ENCODE measurements around the gene CARS2. TPM values are rescaled to one million over a fixed set of nuclear protein-coding genes. Genes with fewer than 3 reads are reported as not detected.

Gene CARS2
- total and polyA plus RNA-seq, 2 experiments from 2014 or later = 39.0 to 53.5 TPM

GRCh38 chr13:110664041-110664440 lies 41.9 kb downstream of the CARS2 start:
- TF ChIP-seq, protein P1, sequence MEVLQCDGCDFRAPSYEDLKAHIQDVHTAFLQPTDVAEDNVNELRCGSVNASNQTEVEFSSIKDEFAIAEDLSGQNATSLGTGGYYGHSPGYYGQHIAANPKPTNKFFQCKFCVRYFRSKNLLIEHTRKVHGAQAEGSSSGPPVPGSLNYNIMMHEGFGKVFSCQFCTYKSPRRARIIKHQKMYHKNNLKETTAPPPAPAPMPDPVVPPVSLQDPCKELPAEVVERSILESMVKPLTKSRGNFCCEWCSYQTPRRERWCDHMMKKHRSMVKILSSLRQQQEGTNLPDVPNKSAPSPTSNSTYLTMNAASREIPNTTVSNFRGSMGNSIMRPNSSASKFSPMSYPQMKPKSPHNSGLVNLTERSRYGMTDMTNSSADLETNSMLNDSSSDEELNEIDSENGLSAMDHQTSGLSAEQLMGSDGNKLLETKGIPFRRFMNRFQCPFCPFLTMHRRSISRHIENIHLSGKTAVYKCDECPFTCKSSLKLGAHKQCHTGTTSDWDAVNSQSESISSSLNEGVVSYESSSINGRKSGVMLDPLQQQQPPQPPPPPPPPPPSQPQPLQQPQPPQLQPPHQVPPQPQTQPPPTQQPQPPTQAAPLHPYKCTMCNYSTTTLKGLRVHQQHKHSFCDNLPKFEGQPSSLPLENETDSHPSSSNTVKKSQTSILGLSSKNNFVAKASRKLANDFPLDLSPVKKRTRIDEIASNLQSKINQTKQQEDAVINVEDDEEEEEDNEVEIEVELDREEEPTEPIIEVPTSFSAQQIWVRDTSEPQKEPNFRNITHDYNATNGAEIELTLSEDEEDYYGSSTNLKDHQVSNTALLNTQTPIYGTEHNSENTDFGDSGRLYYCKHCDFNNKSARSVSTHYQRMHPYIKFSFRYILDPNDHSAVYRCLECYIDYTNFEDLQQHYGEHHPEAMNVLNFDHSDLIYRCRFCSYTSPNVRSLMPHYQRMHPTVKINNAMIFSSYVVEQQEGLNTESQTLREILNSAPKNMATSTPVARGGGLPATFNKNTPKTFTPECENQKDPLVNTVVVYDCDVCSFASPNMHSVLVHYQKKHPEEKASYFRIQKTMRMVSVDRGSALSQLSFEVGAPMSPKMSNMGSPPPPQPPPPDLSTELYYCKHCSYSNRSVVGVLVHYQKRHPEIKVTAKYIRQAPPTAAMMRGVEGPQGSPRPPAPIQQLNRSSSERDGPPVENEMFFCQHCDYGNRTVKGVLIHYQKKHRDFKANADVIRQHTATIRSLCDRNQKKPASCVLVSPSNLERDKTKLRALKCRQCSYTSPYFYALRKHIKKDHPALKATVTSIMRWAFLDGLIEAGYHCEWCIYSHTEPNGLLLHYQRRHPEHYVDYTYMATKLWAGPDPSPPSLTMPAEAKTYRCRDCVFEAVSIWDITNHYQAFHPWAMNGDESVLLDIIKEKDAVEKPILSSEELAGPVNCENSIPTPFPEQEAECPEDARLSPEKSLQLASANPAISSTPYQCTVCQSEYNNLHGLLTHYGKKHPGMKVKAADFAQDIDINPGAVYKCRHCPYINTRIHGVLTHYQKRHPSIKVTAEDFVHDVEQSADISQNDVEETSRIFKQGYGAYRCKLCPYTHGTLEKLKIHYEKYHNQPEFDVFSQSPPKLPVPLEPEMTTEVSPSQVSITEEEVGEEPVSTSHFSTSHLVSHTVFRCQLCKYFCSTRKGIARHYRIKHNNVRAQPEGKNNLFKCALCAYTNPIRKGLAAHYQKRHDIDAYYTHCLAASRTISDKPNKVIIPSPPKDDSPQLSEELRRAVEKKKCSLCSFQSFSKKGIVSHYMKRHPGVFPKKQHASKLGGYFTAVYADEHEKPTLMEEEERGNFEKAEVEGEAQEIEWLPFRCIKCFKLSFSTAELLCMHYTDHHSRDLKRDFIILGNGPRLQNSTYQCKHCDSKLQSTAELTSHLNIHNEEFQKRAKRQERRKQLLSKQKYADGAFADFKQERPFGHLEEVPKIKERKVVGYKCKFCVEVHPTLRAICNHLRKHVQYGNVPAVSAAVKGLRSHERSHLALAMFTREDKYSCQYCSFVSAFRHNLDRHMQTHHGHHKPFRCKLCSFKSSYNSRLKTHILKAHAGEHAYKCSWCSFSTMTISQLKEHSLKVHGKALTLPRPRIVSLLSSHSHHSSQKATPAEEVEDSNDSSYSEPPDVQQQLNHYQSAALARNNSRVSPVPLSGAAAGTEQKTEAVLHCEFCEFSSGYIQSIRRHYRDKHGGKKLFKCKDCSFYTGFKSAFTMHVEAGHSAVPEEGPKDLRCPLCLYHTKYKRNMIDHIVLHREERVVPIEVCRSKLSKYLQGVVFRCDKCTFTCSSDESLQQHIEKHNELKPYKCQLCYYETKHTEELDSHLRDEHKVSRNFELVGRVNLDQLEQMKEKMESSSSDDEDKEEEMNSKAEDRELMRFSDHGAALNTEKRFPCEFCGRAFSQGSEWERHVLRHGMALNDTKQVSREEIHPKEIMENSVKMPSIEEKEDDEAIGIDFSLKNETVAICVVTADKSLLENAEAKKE (CRISPR knock-in tag; IDR thresholded peaks at IDR 0.05) = no peak
- no peak for TF ChIP-seq ZNF331 (CRISPR knock-in tag; IDR thresholded peaks at IDR 0.05; ENCODE audit: low read depth)
- TF ChIP-seq, protein P2, sequence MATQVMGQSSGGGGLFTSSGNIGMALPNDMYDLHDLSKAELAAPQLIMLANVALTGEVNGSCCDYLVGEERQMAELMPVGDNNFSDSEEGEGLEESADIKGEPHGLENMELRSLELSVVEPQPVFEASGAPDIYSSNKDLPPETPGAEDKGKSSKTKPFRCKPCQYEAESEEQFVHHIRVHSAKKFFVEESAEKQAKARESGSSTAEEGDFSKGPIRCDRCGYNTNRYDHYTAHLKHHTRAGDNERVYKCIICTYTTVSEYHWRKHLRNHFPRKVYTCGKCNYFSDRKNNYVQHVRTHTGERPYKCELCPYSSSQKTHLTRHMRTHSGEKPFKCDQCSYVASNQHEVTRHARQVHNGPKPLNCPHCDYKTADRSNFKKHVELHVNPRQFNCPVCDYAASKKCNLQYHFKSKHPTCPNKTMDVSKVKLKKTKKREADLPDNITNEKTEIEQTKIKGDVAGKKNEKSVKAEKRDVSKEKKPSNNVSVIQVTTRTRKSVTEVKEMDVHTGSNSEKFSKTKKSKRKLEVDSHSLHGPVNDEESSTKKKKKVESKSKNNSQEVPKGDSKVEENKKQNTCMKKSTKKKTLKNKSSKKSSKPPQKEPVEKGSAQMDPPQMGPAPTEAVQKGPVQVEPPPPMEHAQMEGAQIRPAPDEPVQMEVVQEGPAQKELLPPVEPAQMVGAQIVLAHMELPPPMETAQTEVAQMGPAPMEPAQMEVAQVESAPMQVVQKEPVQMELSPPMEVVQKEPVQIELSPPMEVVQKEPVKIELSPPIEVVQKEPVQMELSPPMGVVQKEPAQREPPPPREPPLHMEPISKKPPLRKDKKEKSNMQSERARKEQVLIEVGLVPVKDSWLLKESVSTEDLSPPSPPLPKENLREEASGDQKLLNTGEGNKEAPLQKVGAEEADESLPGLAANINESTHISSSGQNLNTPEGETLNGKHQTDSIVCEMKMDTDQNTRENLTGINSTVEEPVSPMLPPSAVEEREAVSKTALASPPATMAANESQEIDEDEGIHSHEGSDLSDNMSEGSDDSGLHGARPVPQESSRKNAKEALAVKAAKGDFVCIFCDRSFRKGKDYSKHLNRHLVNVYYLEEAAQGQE (IDR thresholded peaks at IDR 0.05; ENCODE audit: unreplicated experiment) = no peak
- no peak for TF ChIP-seq JUNB (IDR thresholded peaks at IDR 0.05; ENCODE audit: unreplicated experiment)
- TF ChIP-seq POLR2AphosphoS5 (IDR thresholded peaks at IDR 0.05; ENCODE audit: low read depth) = no peak
- no peak for TF ChIP-seq STAT1 (IDR thresholded peaks at IDR 0.05; ENCODE audit: unreplicated experiment)
- TF ChIP-seq EZH2phosphoT487 (IDR thresholded peaks at IDR 0.05; ENCODE audit: unreplicated experiment) = no peak
- no peak for TF ChIP-seq ZNF114 (CRISPR knock-in tag; IDR thresholded peaks at IDR 0.05)
- TF ChIP-seq EZH2 (IDR thresholded peaks at IDR 0.05; ENCODE audit: low read depth, unreplicated experiment) = no peak
- no peak for TF ChIP-seq CTCF (conservative IDR thresholded peaks at IDR 0.05; ENCODE audit: low read depth in 2 of 2)
- TF ChIP-seq NANOG (IDR thresholded peaks at IDR 0.05; ENCODE audit: borderline replicate concordance) = no peak
- TF ChIP-seq ETS1 (IDR thresholded peaks at IDR 0.05) = no peak
- no peak for TF ChIP-seq CREB1 (CRISPR knock-in tag; IDR thresholded peaks at IDR 0.05; ENCODE audit: low read depth)
- Mint-ChIP-seq H3K27me3 (ENCODE audit: insufficient read depth, low read depth, poor library complexity) (peaks cover 5% of the 10 kb centered on the region), H3K36me3 (ENCODE audit: low read depth) (peaks cover 92% of the 10 kb centered on the region), H3K9me3 (peaks cover 44% of the 10 kb centered on the region), H3K27ac (no peak overlapping the region), H3K4me3 (no peak overlapping the region), H3K4me1 (peaks cover 10% of the 10 kb centered on the region; the same call in 1 of the 3 replicates)
- H3K4me3 ChIP-seq = no peak overlapping the region
- H3K4me1 ChIP-seq (ENCODE audit: insufficient read depth) = no peaks in the 10 kb centered on the region
- no peaks in the 10 kb centered on the region for H4K20me1 ChIP-seq (replicated peaks; ENCODE audit: insufficient read depth)
- no peaks in the 10 kb centered on the region for H3K9me2 ChIP-seq (ENCODE audit: insufficient read depth)
- peaks cover 28% of the 10 kb centered on the region for H3K36me3 ChIP-seq (ENCODE audit: insufficient read depth)
- no peaks in the 10 kb centered on the region for H3F3A ChIP-seq (replicated peaks; ENCODE audit: low read depth)
- no peak overlapping the region for H3K4me2 ChIP-seq
- no peak overlapping the region for H3K27ac ChIP-seq (ENCODE audit: low read depth)
- ATAC-seq (no peak), DNase-seq (ENCODE audit: low spot score) (no peak)
- H2AFZ ChIP-seq = no peak overlapping the region
- H3K27me3 ChIP-seq (ENCODE audit: insufficient read depth) = no peaks in the 10 kb centered on the region
- H3K79me2 ChIP-seq (replicated peaks; ENCODE audit: insufficient read depth) = no peaks in the 10 kb centered on the region

Measured in GM23338 (cell line).